Prostate gland (tissue), 2 donors: Measurements from ENCODE around the gene CDH1.

Experiments used
- POLR2A ChIP-seq: fragments of 450-650 bp; IDR thresholded peaks from one replicate; pipeline ENCODE4 v1.6.1; 2016; ENCODE audit warnings: antibody characterized with exemption, mild to moderate bottlenecking
- POLR2AphosphoS5 ChIP-seq: sonication (generic); formaldehyde crosslinking; IDR thresholded peaks from one replicate; pipeline ENCODE4 v1.6.1; 2017; ENCODE audit warnings: antibody characterized with exemption
- TF ChIP-seq, protein P1 (sequence below), 4 experiments: fragments of 200-600 bp in 2 of 4; fragments of 450-650 bp in 2 of 4; sonication (generic) in 2 of 4; IDR thresholded peaks; 1 replicate in 3 of 4; 2 replicates in 1 of 4; pipeline ENCODE4 v1.5.1; 2016 to 2019; ENCODE audit warnings: antibody characterized with exemption in 4 of 4, mild to moderate bottlenecking in 2 of 4, moderate library complexity in 2 of 4

DNA sequence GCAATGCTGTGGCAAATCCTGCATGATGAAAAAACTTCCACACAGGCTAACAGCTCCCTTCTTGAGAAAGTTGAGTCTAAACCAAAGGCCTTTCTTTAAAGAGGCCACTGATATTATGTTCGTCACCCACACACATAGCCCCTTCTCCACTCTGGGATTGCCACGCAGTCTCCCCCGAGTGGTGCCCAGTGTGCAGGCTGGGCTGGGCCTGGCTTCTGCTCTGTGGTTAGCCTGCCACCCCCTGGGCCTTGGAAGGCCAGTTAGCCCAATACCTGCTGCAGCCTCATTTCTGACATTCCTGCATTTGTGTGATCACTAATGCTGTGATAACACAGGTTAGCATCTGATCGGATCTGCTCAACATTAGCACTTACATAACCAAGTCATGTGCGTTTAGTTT lies 47.2 kb upstream of the CDH1 start:
- TF ChIP-seq, protein P1, sequence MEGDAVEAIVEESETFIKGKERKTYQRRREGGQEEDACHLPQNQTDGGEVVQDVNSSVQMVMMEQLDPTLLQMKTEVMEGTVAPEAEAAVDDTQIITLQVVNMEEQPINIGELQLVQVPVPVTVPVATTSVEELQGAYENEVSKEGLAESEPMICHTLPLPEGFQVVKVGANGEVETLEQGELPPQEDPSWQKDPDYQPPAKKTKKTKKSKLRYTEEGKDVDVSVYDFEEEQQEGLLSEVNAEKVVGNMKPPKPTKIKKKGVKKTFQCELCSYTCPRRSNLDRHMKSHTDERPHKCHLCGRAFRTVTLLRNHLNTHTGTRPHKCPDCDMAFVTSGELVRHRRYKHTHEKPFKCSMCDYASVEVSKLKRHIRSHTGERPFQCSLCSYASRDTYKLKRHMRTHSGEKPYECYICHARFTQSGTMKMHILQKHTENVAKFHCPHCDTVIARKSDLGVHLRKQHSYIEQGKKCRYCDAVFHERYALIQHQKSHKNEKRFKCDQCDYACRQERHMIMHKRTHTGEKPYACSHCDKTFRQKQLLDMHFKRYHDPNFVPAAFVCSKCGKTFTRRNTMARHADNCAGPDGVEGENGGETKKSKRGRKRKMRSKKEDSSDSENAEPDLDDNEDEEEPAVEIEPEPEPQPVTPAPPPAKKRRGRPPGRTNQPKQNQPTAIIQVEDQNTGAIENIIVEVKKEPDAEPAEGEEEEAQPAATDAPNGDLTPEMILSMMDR (IDR thresholded peaks at IDR 0.05) = no peak
- no peak for TF ChIP-seq POLR2A
- no peak for TF ChIP-seq POLR2AphosphoS5
